HCT116 (cell line): ENCODE results near the gene BICRA. TPM values are rescaled to one million over a fixed set of nuclear protein-coding genes. Genes with fewer than 3 reads are reported as not detected.

Experiments
- ATAC-seq: fragments of 200-7000 bp; cut with Tn5 transposase; 2 replicates; pipeline ENCODE4 v1.9.1; 2020; ENCODE audit warnings: mild to moderate bottlenecking, moderate library complexity
- BruUV-seq: library from RNA; stranded (reverse); fragments of 400-500 nt; replicated peaks from 2 replicates; lab custom pipeline; 2021; lab: Mats Ljungman, UMichigan
- CTCF ChIA-PET: fragments of 300-600 bp; sonication (Branson Sonifier 250); formaldehyde crosslinking; loops from one replicate; lab custom pipeline; 2021; ENCODE audit warnings: antibody characterized with exemption; lab: Charles Lee
- POLR2A ChIA-PET: fragments of 300-600, 350-600 bp; sonication (Branson Sonifier 250); formaldehyde crosslinking; loops from one replicate; lab custom pipeline; 2021; ENCODE audit warnings: antibody characterized with exemption; lab: Charles Lee
- RAD21 ChIA-PET, 2 experiments: fragments of 300-600 bp; sonication (Branson Sonifier 250); formaldehyde crosslinking; loops; one replicate each; lab custom pipeline; 2023; ENCODE audit warnings: low total read pairs in 2 of 2; ENCODE audit not compliant: uncharacterized antibody in 2 of 2, unreplicated experiment in 2 of 2, low non-redundant PET in 1 of 2; lab: Charles Lee
- DNase-seq: peaks from one replicate; pipeline ENCODE4 v3.0.0-alpha.2; 2010; ENCODE audit warnings: low read depth, low spot score
- H2AFZ ChIP-seq: fragments of 200-600 bp; shearing (Covaris generic), sonication (generic); 2 replicates; pipeline ENCODE4 v1.6.1; 2017; ENCODE audit warnings: low read depth, mixed run types, mixed read lengths, antibody characterized with exemption, low read length; ENCODE audit not compliant: poor library complexity, severe bottlenecking
- H3K27ac ChIP-seq: 2 replicates; pipeline ENCODE4 v1.5.1; 2012; ENCODE audit warnings: low read depth, low read length
- H3K27me3 ChIP-seq: fragments of 200-600 bp; sonication (generic); 2 replicates; pipeline ENCODE4 v1.6.1; 2016; ENCODE audit warnings: mixed run types, low read length, mixed read lengths; ENCODE audit not compliant: insufficient read depth
- H3K36me3 ChIP-seq, 2 experiments: fragments of 200-500 bp in 1 of 2; fragments of 200-600 bp in 1 of 2; sonication (Bioruptor generic) in 1 of 2; sonication (generic) in 1 of 2; 2 replicates each; pipeline versions ENCODE4 v1.5.1 to v1.6.1; 2014 to 2016; ENCODE audit warnings: low read length in 2 of 2, inconsistent platforms in 1 of 2, mixed read lengths in 1 of 2, mixed run types in 1 of 2; ENCODE audit not compliant: insufficient read depth in 2 of 2, control insufficient read depth in 1 of 2
- H3K4me1 ChIP-seq, 2 experiments: fragments of 200-600 bp in 1 of 2; sonication (generic) in 1 of 2; 2 replicates each; pipeline versions ENCODE4 v1.5.1 to v1.6.1; 2012 to 2017; ENCODE audit warnings: low read length in 2 of 2, inconsistent platforms in 1 of 2, mild to moderate bottlenecking in 1 of 2, mixed read lengths in 1 of 2, mixed run types in 1 of 2, moderate library complexity in 1 of 2; ENCODE audit not compliant: insufficient read depth in 2 of 2, control insufficient read depth in 1 of 2
- H3K4me2 ChIP-seq: fragments of 200-600 bp; sonication (generic); 2 replicates; pipeline ENCODE4 v1.6.1; 2017; ENCODE audit warnings: mixed run types, low read length, mixed read lengths
- H3K4me3 ChIP-seq, 2 experiments: fragments of 200-600 bp in 1 of 2; sonication (generic) in 1 of 2; replicated peaks in 1 of 2; 2 replicates each; pipeline ENCODE4 v1.5.1; 2011 to 2016; ENCODE audit warnings: low read length in 2 of 2, control low read depth in 1 of 2, low read depth in 1 of 2, mild to moderate bottlenecking in 1 of 2, mixed read lengths in 1 of 2, mixed run types in 1 of 2
- H3K79me2 ChIP-seq: fragments of 200-600 bp; sonication (generic); 2 replicates; pipeline ENCODE4 v1.6.1; 2017; ENCODE audit warnings: mild to moderate bottlenecking, mixed run types, low read length, moderate library complexity, mixed read lengths; ENCODE audit not compliant: insufficient read depth
- H3K9ac ChIP-seq: fragments of 200-600 bp; sonication (generic); 2 replicates; pipeline ENCODE4 v1.6.1; 2016; ENCODE audit warnings: low read length, mixed read lengths
- H3K9me2 ChIP-seq: fragments of 200-600 bp; sonication (generic), shearing (Covaris generic); 2 replicates; pipeline ENCODE4 v1.6.1; 2017; ENCODE audit warnings: mixed run types, mild to moderate bottlenecking, moderate library complexity; ENCODE audit not compliant: insufficient read depth
- H3K9me3 ChIP-seq, 2 experiments: fragments of 200-500 bp in 1 of 2; fragments of 200-600 bp in 1 of 2; sonication (Bioruptor generic) in 1 of 2; sonication (generic) in 1 of 2; 2 replicates each; pipeline ENCODE4 v1.6.1; 2014 to 2017; ENCODE audit warnings: low read length in 2 of 2, mixed read lengths in 2 of 2, inconsistent platforms in 1 of 2, low read depth in 1 of 2, mild to moderate bottlenecking in 1 of 2, mixed run types in 1 of 2, moderate library complexity in 1 of 2; ENCODE audit not compliant: control insufficient read depth in 1 of 2, insufficient read depth in 1 of 2
- H4K20me1 ChIP-seq: fragments of 200-600 bp; sonication (generic), shearing (Covaris generic); 2 replicates; pipeline ENCODE4 v1.6.1; 2017; ENCODE audit warnings: mixed run types, mild to moderate bottlenecking, moderate library complexity; ENCODE audit not compliant: insufficient read depth
- ATF3 ChIP-seq: IDR thresholded peaks from 2 replicates; pipeline ENCODE4 v1.6.1; 2012
- EGR1 ChIP-seq: IDR thresholded peaks from 2 replicates; pipeline ENCODE4 v1.6.1; 2012; ENCODE audit warnings: low read depth
- POLR2AphosphoS5 ChIP-seq: IDR thresholded peaks from 2 replicates; pipeline ENCODE4 v1.6.1; 2011; ENCODE audit warnings: mild to moderate bottlenecking, low read depth, low read length, moderate library complexity
- RAD21 ChIP-seq: IDR thresholded peaks from 2 replicates; pipeline ENCODE4 v1.6.1; 2012; ENCODE audit warnings: low read depth, mild to moderate bottlenecking
- SRF ChIP-seq: IDR thresholded peaks from 2 replicates; pipeline ENCODE4 v1.6.1; 2012; ENCODE audit warnings: low read depth
- YY1 ChIP-seq: IDR thresholded peaks from 2 replicates; pipeline ENCODE4 v1.6.1; 2011; ENCODE audit warnings: low read length, low read depth, moderate library complexity, mild to moderate bottlenecking; ENCODE audit not compliant: insufficient replicate concordance; ENCODE audit errors: extremely low read depth
- ZFX ChIP-seq: fragments of 450-650 bp; IDR thresholded peaks from 2 replicates; pipeline ENCODE4 v1.6.1; 2017
- ZNF274 ChIP-seq: fragments of 200-500 bp; sonication (Bioruptor generic); IDR thresholded peaks from 2 replicates; pipeline ENCODE4 v1.6.1; 2014; ENCODE audit warnings: mild to moderate bottlenecking, low read depth, low read length, inconsistent platforms
- intact Hi-C: fragments of 100-400 bp; cut with micrococcal nuclease; formaldehyde crosslinking; loops from 2 replicates; pipeline ENCODE4 v1.10.0; 2022
- total RNA-seq: library from RNA; stranded (reverse); gene quantifications from one replicate; pipeline ENCODE4 v1.2.1, GENCODE V29; 2021; ENCODE audit not compliant: unreplicated experiment
- TF ChIP-seq, protein P1 (sequence below): IDR thresholded peaks from 2 replicates; pipeline ENCODE4 v1.6.1; 2012; ENCODE audit warnings: low read depth

BICRA gene
- total RNA-seq, 1 experiment from 2014 or later, result 11.3 TPM

GRCh38 chr19:47703301-47703700, 94.4 kb downstream of the BICRA start:
- TF ChIP-seq EGR1, result no peak
- TF ChIP-seq RAD21, result no peak
- no peak for TF ChIP-seq ATF3
- no peak for TF ChIP-seq POLR2AphosphoS5
- no peak for TF ChIP-seq ZNF274
- no peak for TF ChIP-seq ZFX
- TF ChIP-seq, protein P1, sequence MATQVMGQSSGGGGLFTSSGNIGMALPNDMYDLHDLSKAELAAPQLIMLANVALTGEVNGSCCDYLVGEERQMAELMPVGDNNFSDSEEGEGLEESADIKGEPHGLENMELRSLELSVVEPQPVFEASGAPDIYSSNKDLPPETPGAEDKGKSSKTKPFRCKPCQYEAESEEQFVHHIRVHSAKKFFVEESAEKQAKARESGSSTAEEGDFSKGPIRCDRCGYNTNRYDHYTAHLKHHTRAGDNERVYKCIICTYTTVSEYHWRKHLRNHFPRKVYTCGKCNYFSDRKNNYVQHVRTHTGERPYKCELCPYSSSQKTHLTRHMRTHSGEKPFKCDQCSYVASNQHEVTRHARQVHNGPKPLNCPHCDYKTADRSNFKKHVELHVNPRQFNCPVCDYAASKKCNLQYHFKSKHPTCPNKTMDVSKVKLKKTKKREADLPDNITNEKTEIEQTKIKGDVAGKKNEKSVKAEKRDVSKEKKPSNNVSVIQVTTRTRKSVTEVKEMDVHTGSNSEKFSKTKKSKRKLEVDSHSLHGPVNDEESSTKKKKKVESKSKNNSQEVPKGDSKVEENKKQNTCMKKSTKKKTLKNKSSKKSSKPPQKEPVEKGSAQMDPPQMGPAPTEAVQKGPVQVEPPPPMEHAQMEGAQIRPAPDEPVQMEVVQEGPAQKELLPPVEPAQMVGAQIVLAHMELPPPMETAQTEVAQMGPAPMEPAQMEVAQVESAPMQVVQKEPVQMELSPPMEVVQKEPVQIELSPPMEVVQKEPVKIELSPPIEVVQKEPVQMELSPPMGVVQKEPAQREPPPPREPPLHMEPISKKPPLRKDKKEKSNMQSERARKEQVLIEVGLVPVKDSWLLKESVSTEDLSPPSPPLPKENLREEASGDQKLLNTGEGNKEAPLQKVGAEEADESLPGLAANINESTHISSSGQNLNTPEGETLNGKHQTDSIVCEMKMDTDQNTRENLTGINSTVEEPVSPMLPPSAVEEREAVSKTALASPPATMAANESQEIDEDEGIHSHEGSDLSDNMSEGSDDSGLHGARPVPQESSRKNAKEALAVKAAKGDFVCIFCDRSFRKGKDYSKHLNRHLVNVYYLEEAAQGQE, result no peak
- no peak for TF ChIP-seq SRF
- no peak for TF ChIP-seq YY1
- Histone ChIP-seq H3K36me3 (peaks cover 7 to 10% of the 10 kb centered on the region in 2 experiments; a peak in 3 of 4 replicates), H3K9me3 (no peaks in the 10 kb centered on the region), H3K27me3 (no peaks in the 10 kb centered on the region), H3K9me2 (no peaks in the 10 kb centered on the region), H3K27ac (no peak overlapping the region), H3K4me2 (no peak overlapping the region), H3K4me1 (peaks cover 0 to 13% of the 10 kb centered on the region in 2 experiments; a peak in 2 of 4 replicates), H4K20me1 (no peaks in the 10 kb centered on the region), H3K4me3 (no peak overlapping the region), H3K9ac (no peak overlapping the region), H2AFZ (no peak overlapping the region), H3K79me2 (no peaks in the 10 kb centered on the region)
- intact Hi-C loops, result no loop called here
- RAD21 ChIA-PET, result no interaction called here
- CTCF ChIA-PET, result interaction anchor here (0.6 to 2.3 kb wide), 4 partner anchors 9 to 881 kb away, joined by 3 to 8 read pairs (median 6); no protein-coding TSS in a partner anchor
- POLR2A ChIA-PET, result interaction anchor here (0.7 kb wide), 1 partner anchor 275 kb away, joined by 3 read pairs; no protein-coding TSS in a partner anchor
- no peak for ATAC-seq
- no peak for DNase-seq
- BruUV-seq, result no TSS peak
